ENCODE measurements around the gene STXBP6. TPM values are rescaled to one million over a fixed set of nuclear protein-coding genes. Genes with fewer than 3 reads are reported as not detected.

STXBP6 gene
- total and polyA plus RNA-seq, 2 of the 13 experiments (the other 11 are each of a cell fraction or from before 2014, with no cell fraction given) = 35.3 to 42.8 TPM

DNA sequence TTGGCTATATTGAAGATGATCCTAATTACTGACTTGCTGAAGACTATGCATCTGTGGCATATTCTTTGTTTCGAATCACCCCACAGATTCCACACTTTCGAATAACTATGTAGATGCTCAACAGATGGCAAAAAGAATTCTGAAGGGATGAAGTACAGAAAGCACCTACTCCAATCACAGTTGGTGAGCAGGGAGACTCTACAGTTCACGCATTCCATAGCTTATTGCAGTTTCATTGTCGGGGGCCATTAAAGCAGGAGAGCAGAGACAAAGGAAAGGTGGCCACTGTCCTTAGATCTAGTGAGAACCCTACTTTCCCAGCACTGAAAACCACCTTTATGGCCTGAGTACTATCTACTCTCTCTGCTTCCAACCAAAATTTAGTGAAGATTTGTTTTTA, 191.9 kb downstream of the STXBP6 start (continued):
- TF ChIP-seq CCAR2 (optimal IDR thresholded peaks at IDR 0.05; ENCODE audit: low read depth, low read length) (no peak), CTCF (CRISPR knock-in tag; IDR thresholded peaks at IDR 0.05) (no peak), ZNF614 (CRISPR knock-in tag; IDR thresholded peaks at IDR 0.05; ENCODE audit: borderline replicate concordance) (no peak), ZNF235 (CRISPR knock-in tag; IDR thresholded peaks at IDR 0.05; ENCODE audit: borderline replicate concordance) (no peak)
- TF ChIP-seq, protein P1, sequence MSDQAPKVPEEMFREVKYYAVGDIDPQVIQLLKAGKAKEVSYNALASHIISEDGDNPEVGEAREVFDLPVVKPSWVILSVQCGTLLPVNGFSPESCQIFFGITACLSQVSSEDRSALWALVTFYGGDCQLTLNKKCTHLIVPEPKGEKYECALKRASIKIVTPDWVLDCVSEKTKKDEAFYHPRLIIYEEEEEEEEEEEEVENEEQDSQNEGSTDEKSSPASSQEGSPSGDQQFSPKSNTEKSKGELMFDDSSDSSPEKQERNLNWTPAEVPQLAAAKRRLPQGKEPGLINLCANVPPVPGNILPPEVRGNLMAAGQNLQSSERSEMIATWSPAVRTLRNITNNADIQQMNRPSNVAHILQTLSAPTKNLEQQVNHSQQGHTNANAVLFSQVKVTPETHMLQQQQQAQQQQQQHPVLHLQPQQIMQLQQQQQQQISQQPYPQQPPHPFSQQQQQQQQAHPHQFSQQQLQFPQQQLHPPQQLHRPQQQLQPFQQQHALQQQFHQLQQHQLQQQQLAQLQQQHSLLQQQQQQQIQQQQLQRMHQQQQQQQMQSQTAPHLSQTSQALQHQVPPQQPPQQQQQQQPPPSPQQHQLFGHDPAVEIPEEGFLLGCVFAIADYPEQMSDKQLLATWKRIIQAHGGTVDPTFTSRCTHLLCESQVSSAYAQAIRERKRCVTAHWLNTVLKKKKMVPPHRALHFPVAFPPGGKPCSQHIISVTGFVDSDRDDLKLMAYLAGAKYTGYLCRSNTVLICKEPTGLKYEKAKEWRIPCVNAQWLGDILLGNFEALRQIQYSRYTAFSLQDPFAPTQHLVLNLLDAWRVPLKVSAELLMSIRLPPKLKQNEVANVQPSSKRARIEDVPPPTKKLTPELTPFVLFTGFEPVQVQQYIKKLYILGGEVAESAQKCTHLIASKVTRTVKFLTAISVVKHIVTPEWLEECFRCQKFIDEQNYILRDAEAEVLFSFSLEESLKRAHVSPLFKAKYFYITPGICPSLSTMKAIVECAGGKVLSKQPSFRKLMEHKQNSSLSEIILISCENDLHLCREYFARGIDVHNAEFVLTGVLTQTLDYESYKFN (CRISPR knock-in tag; conservative IDR thresholded peaks at IDR 0.05) = no peak
- TF ChIP-seq, protein P2, sequence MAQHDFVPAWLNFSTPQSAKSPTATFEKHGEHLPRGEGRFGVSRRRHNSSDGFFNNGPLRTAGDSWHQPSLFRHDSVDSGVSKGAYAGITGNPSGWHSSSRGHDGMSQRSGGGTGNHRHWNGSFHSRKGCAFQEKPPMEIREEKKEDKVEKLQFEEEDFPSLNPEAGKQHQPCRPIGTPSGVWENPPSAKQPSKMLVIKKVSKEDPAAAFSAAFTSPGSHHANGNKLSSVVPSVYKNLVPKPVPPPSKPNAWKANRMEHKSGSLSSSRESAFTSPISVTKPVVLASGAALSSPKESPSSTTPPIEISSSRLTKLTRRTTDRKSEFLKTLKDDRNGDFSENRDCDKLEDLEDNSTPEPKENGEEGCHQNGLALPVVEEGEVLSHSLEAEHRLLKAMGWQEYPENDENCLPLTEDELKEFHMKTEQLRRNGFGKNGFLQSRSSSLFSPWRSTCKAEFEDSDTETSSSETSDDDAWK (CRISPR knock-in tag; IDR thresholded peaks at IDR 0.05) = no peak

Measured in HepG2 (cell line).